ENCODE results near the gene FYN.
"Not testable (repeated sequence)": the region's sequence is repeated elsewhere in the genome, so short reads cannot be mapped to it uniquely, and the experiment has no call there.

Gene FYN

DNA sequence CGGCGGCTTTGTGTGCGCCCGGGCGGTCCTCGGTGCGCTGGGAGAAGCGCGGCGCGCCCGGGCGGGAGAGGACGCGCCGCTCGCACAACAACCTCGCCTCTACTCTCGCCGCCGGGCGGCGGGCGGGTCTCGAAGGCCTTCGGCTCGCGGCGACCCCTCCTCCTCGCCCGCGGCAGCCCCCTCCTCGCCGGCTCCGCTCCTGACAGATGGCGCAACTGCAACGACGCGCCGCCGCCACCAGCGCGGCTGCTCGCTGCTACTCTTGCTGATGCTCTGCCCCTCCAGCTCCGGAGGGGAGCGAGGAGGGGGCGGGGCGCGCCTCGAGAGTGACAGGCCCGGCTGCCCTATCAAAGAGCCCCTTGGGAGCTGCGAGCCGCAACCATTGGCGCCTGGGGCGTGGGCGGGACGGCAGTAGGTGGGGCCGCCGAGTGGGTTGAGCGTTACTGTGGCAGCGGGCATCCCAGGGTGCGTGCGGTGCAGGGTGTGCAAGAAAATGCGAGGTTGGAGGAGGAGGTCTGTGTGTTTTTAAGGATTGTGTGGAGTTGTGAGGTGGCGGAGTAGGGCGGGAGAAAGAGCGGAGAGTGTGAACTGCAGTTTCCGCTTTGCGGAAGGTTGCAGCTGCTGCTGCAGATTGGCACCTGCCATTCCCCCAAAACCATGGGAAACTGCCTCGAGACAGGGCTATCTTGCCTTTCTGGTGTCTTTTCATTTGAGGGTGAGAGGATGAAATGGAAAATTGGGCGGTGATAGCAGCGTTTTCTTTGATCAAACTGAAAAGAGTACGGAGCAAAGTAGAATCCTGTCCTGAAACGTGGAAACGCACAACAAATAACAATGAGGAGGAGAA, at the start of gene FYN:
FYN (minus strand) TSS at position 275 of the 847 bp plus-strand sequence. CDS start 153,401 bp downstream, outside the sequence.
- DNase-seq, result peak; percentile 93

GRCh38 chr6:111922454-111923297, 49.4 kb upstream of the FYN start:
- peak; percentile 58 for DNase-seq

DNA sequence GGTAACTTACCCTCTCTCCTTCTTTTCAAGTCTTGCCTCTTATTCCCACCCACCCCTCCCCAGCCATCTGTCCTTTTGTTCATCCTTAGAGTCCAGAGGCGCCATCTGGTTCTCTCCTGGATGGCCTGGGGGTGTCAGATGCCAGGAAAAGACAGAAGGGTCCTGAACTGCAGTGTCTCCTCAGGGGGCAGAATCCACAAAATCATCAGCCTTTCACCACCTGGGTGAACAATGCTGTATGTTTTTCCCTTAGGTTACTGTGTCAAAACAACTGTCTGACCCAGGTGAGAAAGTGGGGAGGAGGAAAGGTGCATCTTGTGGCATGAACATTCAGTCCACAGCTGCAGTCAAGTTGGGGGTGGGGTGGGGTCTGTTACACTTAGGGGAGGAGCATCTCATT, 47.9 kb upstream of the FYN start:
- DNase-seq, result no peak

DNA sequence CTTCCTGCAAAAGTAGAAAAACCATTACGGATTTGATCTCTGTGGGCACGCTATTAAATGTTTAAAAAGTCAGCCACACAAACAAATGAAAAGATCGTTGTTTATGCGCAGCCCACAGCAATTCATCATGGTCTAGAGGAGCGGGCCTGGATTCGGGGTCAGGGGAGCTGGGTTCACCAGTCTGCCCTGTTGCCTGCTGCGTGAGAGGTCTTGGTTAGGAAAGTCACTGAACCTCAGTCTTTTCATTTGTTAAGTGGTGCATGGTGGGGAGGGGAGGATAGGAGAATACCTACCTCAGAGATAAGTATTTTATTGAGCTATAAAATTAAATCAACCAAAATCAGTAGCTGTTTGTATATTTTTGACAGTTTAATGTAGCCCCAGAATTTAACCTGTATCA, 47.3 kb upstream of the FYN start:
- DNase-seq, result no peak

DNA sequence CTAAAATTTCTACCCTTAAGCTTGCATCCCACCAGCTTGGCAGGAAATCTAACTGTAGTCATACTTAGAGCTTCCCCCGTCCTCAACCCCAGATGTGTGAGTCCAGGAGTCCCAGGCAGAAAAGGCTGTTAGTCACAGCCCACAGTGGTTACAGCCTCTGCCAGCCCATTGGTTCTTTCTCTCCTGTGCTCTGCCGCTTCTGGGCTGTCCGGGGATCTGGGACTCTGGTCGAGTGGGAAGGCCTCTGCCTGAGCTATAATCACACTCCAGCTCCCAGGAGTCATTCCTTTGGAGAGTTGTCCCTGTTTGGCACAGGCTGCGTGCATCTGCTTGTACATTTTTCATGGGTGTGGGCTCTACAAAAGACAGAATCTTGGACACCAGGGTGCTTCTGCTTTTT, 45.6 kb upstream of the FYN start:
- DNase-seq, result no peak

DNA sequence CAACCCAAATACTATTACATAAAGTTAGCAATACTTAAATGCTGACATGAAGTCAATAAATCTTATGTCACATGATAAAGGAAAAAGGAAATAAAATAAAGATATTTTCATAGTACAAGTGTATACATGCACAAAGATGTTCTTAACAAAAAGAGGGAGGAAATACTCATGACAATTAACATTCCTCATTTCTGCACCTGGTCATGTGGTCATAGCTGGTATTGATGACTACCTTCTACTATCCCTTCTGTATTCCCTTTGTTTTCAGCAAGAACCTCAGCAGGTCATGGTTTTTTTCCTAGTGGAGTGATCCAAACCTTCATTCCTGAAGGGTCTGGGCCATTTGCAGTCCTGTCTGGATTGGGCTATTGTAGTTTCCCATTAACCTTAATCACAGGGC, 43.5 kb upstream of the FYN start:
- no peak for DNase-seq

DNA sequence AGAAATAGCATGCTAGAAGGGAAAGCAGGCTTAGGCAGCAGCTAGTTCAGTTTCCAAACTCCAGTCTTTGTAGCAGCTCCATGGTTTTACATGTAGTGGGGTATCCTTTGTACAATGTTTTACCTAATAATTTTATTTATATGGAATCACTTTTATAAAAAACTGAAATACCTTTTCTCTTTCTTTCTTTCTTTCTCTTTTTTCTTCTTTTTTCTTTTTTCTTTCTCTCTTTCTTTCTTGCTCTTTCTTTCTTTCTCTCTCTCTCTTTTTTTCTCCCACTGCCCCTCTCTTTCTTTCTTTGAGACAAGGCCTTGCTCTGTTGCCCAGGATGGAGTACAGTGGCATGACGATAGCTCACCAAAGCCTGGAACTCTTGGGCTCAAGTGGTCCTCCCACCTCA, 41.4 kb upstream of the FYN start:
- DNase-seq, result no peak

GRCh38 chr6:111912904-111913303, 39.7 kb upstream of the FYN start:
- DNase-seq, result no peak

GRCh38 chr6:111911428-111911827, 38.2 kb upstream of the FYN start:
- DNase-seq, result no peak

DNA sequence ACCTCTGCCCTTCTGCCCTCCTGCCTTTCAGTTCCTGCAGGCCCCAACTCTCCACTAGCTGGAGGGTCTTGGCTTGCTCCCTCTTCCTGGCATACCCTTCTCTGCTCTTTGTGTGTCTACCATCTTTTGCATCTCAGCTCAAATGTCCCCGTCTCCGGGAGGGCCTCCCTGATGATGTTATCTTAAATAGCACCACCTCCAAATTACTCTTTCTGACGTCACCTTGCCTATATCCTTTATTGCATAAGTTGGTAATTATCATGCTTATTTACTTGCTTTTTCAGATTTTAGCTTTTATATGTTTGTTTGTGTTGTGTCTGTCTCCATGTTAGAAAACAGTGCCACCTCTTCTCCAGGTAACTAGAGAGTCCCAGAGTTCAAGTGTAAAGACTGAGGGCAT, 36.0 kb upstream of the FYN start:
- DNase-seq, result no peak

DNA sequence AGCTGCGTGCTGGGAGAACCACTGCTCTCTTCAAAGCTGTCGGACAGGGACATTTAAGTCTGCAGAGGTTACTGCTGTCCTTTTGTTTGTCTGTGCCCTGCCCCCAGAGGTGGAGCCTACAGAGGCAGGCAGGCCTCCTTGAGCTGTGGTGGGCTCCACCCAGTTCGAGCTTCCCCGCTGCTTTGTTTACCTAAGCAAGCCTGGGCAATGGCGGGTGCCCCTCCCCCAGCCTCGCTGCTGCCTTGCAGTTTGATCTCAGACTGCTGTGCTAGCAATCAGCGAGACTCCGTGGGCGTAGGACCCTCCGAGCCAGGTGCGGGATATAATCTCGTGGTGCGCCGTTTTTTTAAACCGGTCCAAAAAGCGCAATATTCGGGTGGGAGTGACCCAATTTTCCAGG, 35.1 kb upstream of the FYN start:
- DNase-seq, result not testable (repeated sequence)

GRCh38 chr6:111900735-111901134, 27.5 kb upstream of the FYN start:
- DNase-seq, result no peak

DNA sequence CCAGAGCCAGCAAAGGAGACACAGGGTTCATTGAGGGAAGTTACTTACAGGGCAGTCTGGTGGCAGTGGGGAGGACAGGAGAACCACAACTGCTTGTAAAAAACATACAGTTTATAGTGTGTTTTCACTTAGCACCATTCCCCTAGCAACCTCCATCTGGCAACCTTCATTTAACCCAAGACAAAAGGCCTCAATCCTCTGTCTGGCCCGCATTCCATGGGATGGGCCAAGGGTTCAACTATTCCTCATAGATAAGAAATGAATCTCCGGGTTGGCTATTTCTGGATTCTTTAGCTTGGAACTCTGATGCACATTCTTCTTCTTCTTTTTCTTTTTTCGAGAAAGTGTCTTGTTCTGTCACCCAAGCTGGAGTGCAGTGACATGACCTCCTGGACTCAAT, 26.3 kb upstream of the FYN start:
- no peak for DNase-seq

DNA sequence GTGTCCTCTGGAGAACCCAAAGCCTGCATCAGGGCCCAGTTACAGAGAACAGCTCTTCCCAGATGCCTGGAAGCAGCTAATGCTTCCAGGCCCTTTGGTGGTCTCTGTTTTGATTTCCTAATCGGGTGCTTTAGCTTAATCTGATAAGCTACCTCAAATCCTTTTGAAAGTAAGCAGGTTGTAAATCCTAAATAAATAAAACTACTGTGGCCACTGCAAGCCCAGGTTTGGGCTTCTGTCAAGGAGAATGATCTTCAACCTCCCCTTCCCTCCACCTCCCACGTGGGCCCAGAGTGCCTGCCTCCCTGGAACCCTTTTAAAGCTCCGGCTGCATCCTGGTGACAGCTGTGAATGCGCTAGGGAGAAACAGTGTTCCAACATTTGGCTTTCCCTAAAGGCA, 25.2 kb upstream of the FYN start:
- no peak for DNase-seq

DNA sequence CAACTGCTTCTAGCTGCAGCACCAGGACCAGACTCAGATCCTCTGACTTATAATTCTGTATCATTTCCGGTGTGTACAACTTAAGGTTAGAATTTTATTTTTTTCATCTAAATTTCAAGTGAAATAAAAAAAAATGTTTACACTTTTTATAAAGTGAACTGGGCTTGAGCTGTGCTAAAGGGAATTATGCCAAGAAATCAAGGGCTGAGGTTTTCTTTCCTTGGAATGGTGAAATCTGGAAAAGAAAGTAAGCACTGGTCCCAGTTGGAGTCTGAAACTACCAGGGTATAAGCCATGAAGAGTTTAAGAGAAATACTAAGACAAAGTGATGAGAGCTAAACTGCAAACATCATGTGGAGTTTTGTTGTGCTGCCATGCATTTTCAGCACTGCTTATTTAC, 21.7 kb upstream of the FYN start:
- DNase-seq, result no peak

GRCh38 chr6:111894272-111894671, 21.0 kb upstream of the FYN start:
- no peak for DNase-seq

GRCh38 chr6:111892431-111892830, 19.2 kb upstream of the FYN start:
- no peak for DNase-seq

DNA sequence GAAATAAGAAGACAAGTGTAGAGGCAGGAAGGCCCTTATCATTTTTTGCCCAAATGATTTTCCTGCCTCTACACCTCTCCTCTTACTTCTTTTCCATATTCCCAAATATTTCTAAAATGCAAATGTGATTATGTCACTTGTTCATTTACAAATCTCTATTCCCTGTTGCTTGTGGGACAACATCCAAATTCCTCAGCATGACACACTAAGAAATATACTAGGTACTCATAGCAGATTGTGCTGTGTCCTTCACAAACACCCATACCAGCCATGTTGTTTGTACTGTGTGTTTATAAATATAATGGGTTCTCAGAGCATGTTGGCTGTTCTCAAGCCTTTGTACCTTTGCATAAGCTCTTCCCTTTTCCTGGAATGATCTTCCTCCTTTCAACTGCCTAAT, 17.7 kb upstream of the FYN start:
- DNase-seq, result no peak

GRCh38 chr6:111888928-111889695, 15.9 kb upstream of the FYN start:
- no peak for DNase-seq

GRCh38 chr6:111886793-111887192, 13.5 kb upstream of the FYN start:
- DNase-seq, result not testable (repeated sequence)

DNA sequence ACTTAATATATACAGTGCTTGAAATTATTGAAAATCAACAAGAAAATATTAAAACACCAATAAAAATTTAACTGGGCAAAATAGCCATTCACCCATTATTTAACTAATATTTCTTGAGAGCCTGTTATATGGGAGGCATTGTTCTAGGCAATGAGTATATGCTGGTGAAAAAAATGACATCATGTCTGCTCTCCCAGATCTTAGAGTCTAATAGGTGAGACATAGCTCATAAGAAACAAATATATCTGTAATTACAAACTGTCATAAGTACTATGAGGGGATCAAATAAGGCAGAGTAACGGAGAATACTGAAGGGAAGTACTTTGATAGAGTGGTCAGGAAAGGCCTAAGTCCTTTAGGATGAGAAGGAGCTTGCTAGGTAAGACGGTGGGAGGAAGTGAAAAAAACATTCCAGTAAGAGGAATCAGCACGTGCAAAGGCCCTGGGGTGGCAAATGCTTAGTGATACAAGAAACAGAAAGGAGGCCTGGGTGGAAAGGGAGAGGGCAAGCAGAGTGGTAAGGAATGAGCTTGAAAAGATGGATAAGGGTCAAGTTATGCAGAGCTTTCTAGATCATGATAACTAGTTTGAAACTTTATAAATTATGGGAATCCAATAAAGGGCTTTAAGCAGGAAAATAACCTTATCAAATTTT, 12.2 kb upstream of the FYN start:
- DNase-seq, result no peak

GRCh38 chr6:111884068-111884467, 10.8 kb upstream of the FYN start:
- DNase-seq, result no peak
